GM10266 (cell line): ENCODE results near the gene OOSP3.

ENCODE experiments used
- DNase-seq: peaks from one replicate; pipeline ENCODE4 v3.0.0; 2012; ENCODE audit errors: extremely low spot score
- CTCF ChIP-seq: IDR thresholded peaks from 2 replicates; pipeline ENCODE4 v1.5.1; 2012; ENCODE audit warnings: mild to moderate bottlenecking, low read depth; ENCODE audit not compliant: control insufficient read depth, insufficient read depth; ENCODE audit errors: missing control alignments

Gene OOSP3

GRCh38 chr11:59944720-59945119, 66.1 kb downstream of the OOSP3 start:
- no peak for DNase-seq
- no peak for TF ChIP-seq CTCF
